Endothelial cell of umbilical vein (primary cell): ENCODE measurements around the gene CFAP97D1. TPM values are rescaled to one million over a fixed set of nuclear protein-coding genes. Genes with fewer than 3 reads are reported as not detected.

Source experiments
- BruUV-seq: library from RNA; stranded (reverse); fragments of 400-500 nt; replicated peaks from 2 replicates; lab custom pipeline; 2021; lab: Mats Ljungman, UMichigan
- CTCF ChIA-PET: fragments of 300-600, 350-600 bp; sonication (Branson Sonifier 250); formaldehyde crosslinking; loops from one replicate; lab custom pipeline; 2021; ENCODE audit warnings: antibody characterized with exemption, inconsistent platforms; lab: Charles Lee
- POLR2A ChIA-PET: fragments of 300-600, 350-600 bp; sonication (Branson Sonifier 250); formaldehyde crosslinking; loops from one replicate; lab custom pipeline; 2021; ENCODE audit warnings: antibody characterized with exemption, inconsistent platforms; lab: Charles Lee
- DNase-seq: peaks from one replicate; pipeline ENCODE4 v3.0.0-alpha.2; 2011; ENCODE audit warnings: low read depth, low spot score
- FAIRE-seq: peaks from 2 replicates; lab custom pipeline; 2011; peaks lifted over from hg19 to GRCh38; lab: Jason Lieb, UNC
- H2AFZ ChIP-seq: 2 replicates; pipeline ENCODE4 v1.6.0; 2012; ENCODE audit warnings: low read depth, low read length, control low read depth, inconsistent platforms
- H3K27ac ChIP-seq: 2 replicates; pipeline ENCODE4 v1.5.1; 2011; ENCODE audit warnings: low read depth, mild to moderate bottlenecking, control low read depth, low read length, moderate library complexity; ENCODE audit not compliant: insufficient read depth
- H3K27me3 ChIP-seq, 2 experiments: 2 replicates each; pipeline versions ENCODE4 v1.6.0 to v1.6.1; 2011; ENCODE audit warnings: low read length in 2 of 2, mixed read lengths in 1 of 2; ENCODE audit not compliant: control insufficient read depth in 2 of 2, insufficient read depth in 2 of 2
- H3K36me3 ChIP-seq, 2 experiments: 2 replicates in 1 of 2; 3 replicates in 1 of 2; pipeline ENCODE4 v1.5.1; 2011; ENCODE audit warnings: low read length in 2 of 2, mild to moderate bottlenecking in 1 of 2, moderate library complexity in 1 of 2; ENCODE audit not compliant: control insufficient read depth in 2 of 2, insufficient read depth in 2 of 2; ENCODE audit errors: extremely low read depth in 1 of 2
- H3K4me1 ChIP-seq: 3 replicates; pipeline ENCODE4 v1.5.1; 2011; ENCODE audit warnings: mild to moderate bottlenecking, low read length; ENCODE audit not compliant: control insufficient read depth, insufficient read depth; ENCODE audit errors: extremely low read depth
- H3K4me2 ChIP-seq: 2 replicates; pipeline ENCODE4 v1.6.1; 2011; ENCODE audit warnings: low read length, control low read depth, mixed read lengths; ENCODE audit not compliant: insufficient read depth
- H3K4me3 ChIP-seq, 3 experiments: fragments of 200-600 bp in 1 of 3; sonication (generic), shearing (Covaris generic) in 1 of 3; replicated peaks in 1 of 3; 2 replicates each; pipeline ENCODE4 v1.5.1; 2011 to 2016; ENCODE audit warnings: control low read depth in 3 of 3, low read length in 3 of 3, mild to moderate bottlenecking in 2 of 3, inconsistent platforms in 1 of 3, low read depth in 1 of 3, moderate library complexity in 1 of 3; ENCODE audit not compliant: insufficient read depth in 1 of 3
- H3K79me2 ChIP-seq: 2 replicates; pipeline ENCODE4 v1.6.0; 2012; ENCODE audit warnings: low read length, inconsistent platforms; ENCODE audit not compliant: control insufficient read depth, insufficient read depth
- H3K9ac ChIP-seq: replicated peaks from 2 replicates; pipeline ENCODE3; 2011; ENCODE audit warnings: low read length, control low read depth; ENCODE audit not compliant: insufficient read depth; ENCODE audit errors: extremely low read depth
- H3K9me1 ChIP-seq: replicated peaks from 3 replicates; pipeline ENCODE4 v1.6.0; 2011; ENCODE audit warnings: mild to moderate bottlenecking, low read length; ENCODE audit not compliant: control insufficient read depth, insufficient read depth; ENCODE audit errors: extremely low read depth
- H3K9me3 ChIP-seq: replicated peaks from 2 replicates; pipeline ENCODE4 v1.5.1; 2012; ENCODE audit warnings: low read length, inconsistent platforms; ENCODE audit not compliant: control insufficient read depth, insufficient read depth
- H4K20me1 ChIP-seq: replicated peaks from 2 replicates; pipeline ENCODE3; 2011; ENCODE audit warnings: mild to moderate bottlenecking, low read length; ENCODE audit not compliant: control insufficient read depth, insufficient read depth; ENCODE audit errors: extremely low read depth
- EZH2 ChIP-seq: IDR thresholded peaks from 2 replicates; pipeline ENCODE4 v1.6.1; 2012; ENCODE audit warnings: borderline replicate concordance, low read depth, mild to moderate bottlenecking, moderate library complexity, low read length, inconsistent platforms; ENCODE audit not compliant: severe bottlenecking
- FOS ChIP-seq: IDR thresholded peaks from 2 replicates; pipeline ENCODE4 v1.6.1; 2011; ENCODE audit warnings: mild to moderate bottlenecking, low read length, moderate library complexity, borderline replicate concordance; ENCODE audit not compliant: insufficient read depth
- GATA2 ChIP-seq: IDR thresholded peaks from 2 replicates; pipeline ENCODE4 v1.7.0; 2011; ENCODE audit warnings: low read depth, mild to moderate bottlenecking, moderate library complexity, mixed read lengths, low read length; ENCODE audit not compliant: insufficient read length, insufficient read depth
- JUN ChIP-seq: IDR thresholded peaks from 2 replicates; pipeline ENCODE4 v1.6.1; 2011; ENCODE audit warnings: borderline replicate concordance, low read depth; ENCODE audit not compliant: insufficient read length, insufficient read depth
- MYC ChIP-seq: IDR thresholded peaks from one replicate; pipeline ENCODE4 v1.6.1; 2011; ENCODE audit warnings: mild to moderate bottlenecking, low read depth, low read length
- POLR2A ChIP-seq: IDR thresholded peaks from 2 replicates; pipeline ENCODE4 v1.6.1; 2012; ENCODE audit warnings: low read depth, mild to moderate bottlenecking, control low read depth, low read length
- POLR2AphosphoS5 ChIP-seq: IDR thresholded peaks from 2 replicates; pipeline ENCODE4 v1.6.1; 2012; ENCODE audit warnings: low read depth, mild to moderate bottlenecking, control low read depth, low read length, moderate library complexity; ENCODE audit not compliant: insufficient read depth
- dilution Hi-C: fragments of 300-500 bp; cut with MboI; formaldehyde crosslinking; loops from one replicate; pipeline ENCODE4 v1.15.0; 2019; ENCODE audit warnings: low sequenced_read_pairs; ENCODE audit not compliant: extremely low pct_ligation_motif_present
- intact Hi-C: fragments of 100-400 bp; cut with micrococcal nuclease; formaldehyde crosslinking; loops from one replicate; pipeline ENCODE4 v1.10.0; 2022
- polyA plus RNA-seq, 4 experiments: library from polyadenylated mRNA; depleted of rRNA in 3 of 4; stranded (reverse) in 3 of 4; unstranded in 1 of 4; fragments of >200 nt; gene quantifications; 2 replicates each; pipeline versions ENCODE4 v1.2.1 to v1.2.3, GENCODE V29; 2011 to 2012; ENCODE audit warnings: missing spikeins in 1 of 4
- total RNA-seq: library from RNA; stranded (reverse); gene quantifications from 2 replicates; pipeline ENCODE4 v1.2.3, GENCODE V29; 2021
- TF ChIP-seq, protein P1 (sequence below), 2 donors: IDR thresholded peaks; 1 replicate in 1 of 2; 2 replicates in 1 of 2; pipeline ENCODE4 v1.5.1; 2011; ENCODE audit warnings: low read length in 2 of 2, mild to moderate bottlenecking in 2 of 2, moderate library complexity in 2 of 2, control low read depth in 1 of 2, inconsistent platforms in 1 of 2, low read depth in 1 of 2; ENCODE audit not compliant: insufficient read depth in 1 of 2; ENCODE audit errors: extremely low read depth in 1 of 2
- TF ChIP-seq, protein P2 (sequence below): IDR thresholded peaks from 2 replicates; pipeline ENCODE4 v1.6.1; 2011; ENCODE audit not compliant: insufficient read depth, insufficient read length

CFAP97D1 gene
- total and polyA plus RNA-seq, 2 donors (not counting 3 experiments of a cell fraction or from before 2014, with no cell fraction given), result not detected

DNA sequence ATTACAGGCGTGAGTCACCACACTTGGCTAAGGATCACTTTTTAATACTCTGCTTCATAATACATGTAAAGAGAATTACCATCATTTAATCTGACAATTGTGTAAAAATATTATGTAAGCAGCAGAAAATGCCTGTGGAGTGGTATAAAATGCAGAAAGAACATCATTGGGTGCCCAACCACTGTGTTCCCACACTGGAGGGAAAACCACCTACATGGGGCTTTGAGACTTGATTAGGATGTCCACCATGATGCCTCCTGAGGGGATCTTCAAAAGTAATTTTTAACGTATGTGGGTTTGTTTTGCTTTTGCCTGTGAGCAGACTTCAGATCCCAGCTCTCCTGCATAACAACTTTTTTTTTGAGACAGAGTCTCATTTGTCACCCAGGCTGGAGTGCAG, 18.8 kb downstream of the CFAP97D1 start:
- CTCF ChIA-PET, result interaction anchor here (1.4 kb wide), 1 partner anchor 47 kb away, joined by 3 read pairs; no protein-coding TSS in a partner anchor

More for the DNA sequence above, 18.8 kb downstream of the CFAP97D1 start:
- Histone ChIP-seq H3K27me3 (no peaks in the 10 kb centered on the region), H3K9ac (no peak overlapping the region), H3K9me1 (no peaks in the 10 kb centered on the region), H3K27ac (no peak overlapping the region), H3K4me2 (no peak overlapping the region), H3K4me3 (no peak overlapping the region), H3K36me3 (no peaks in the 10 kb centered on the region), H4K20me1 (no peaks in the 10 kb centered on the region), H3K9me3 (no peaks in the 10 kb centered on the region), H3K79me2 (no peaks in the 10 kb centered on the region), H2AFZ (no peak overlapping the region), H3K4me1 (peaks cover 13% of the 10 kb centered on the region)
- no peak for FAIRE-seq
- TF ChIP-seq GATA2 (no peak), FOS (no peak), POLR2A (no peak), JUN (no peak), MYC (no peak), EZH2 (no peak), POLR2AphosphoS5 (no peak)
- TF ChIP-seq, protein P1, sequence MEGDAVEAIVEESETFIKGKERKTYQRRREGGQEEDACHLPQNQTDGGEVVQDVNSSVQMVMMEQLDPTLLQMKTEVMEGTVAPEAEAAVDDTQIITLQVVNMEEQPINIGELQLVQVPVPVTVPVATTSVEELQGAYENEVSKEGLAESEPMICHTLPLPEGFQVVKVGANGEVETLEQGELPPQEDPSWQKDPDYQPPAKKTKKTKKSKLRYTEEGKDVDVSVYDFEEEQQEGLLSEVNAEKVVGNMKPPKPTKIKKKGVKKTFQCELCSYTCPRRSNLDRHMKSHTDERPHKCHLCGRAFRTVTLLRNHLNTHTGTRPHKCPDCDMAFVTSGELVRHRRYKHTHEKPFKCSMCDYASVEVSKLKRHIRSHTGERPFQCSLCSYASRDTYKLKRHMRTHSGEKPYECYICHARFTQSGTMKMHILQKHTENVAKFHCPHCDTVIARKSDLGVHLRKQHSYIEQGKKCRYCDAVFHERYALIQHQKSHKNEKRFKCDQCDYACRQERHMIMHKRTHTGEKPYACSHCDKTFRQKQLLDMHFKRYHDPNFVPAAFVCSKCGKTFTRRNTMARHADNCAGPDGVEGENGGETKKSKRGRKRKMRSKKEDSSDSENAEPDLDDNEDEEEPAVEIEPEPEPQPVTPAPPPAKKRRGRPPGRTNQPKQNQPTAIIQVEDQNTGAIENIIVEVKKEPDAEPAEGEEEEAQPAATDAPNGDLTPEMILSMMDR (IDR thresholded peaks at IDR 0.05; ENCODE audit: extremely low read depth in 1 of 2, insufficient read depth in 1 of 2, low read depth in 1 of 2, low read length in 2 of 2), result no peak
- TF ChIP-seq, protein P2, sequence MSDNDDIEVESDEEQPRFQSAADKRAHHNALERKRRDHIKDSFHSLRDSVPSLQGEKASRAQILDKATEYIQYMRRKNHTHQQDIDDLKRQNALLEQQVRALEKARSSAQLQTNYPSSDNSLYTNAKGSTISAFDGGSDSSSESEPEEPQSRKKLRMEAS, result no peak
- no peak for DNase-seq
- POLR2A ChIA-PET, result no interaction called here
- dilution Hi-C loops (no loop called here), intact Hi-C loops (no loop called here)
- no TSS peak for BruUV-seq
